HEK293T (cell line): Measurements from ENCODE around the gene OSER1.
"Not testable (repeated sequence)": the region's sequence is repeated elsewhere in the genome, so short reads cannot be mapped to it uniquely, and the experiment has no call there.

Experiments used
- CTCF ChIA-PET: fragments of 350-600 bp; formaldehyde crosslinking; extraction: SDS; loops from one replicate; lab custom pipeline; 2021; ENCODE audit warnings: antibody characterized with exemption, inconsistent platforms; lab: Yijun Ruan, JAX
- POLR2A ChIA-PET: fragments of 350-600 bp; formaldehyde crosslinking; extraction: SDS; loops from one replicate; lab custom pipeline; 2020; ENCODE audit warnings: antibody characterized with exemption, inconsistent platforms; lab: Yijun Ruan, JAX
- DNase-seq: peaks from one replicate; pipeline ENCODE4 v3.0.0; 2012; ENCODE audit warnings: mixed read lengths; ENCODE audit errors: extremely low spot score
- ARNT ChIP-seq: fragments of 450-650 bp; IDR thresholded peaks from 2 replicates; pipeline ENCODE4 v1.6.1; 2017; ENCODE audit warnings: mild to moderate bottlenecking
- BHLHE40 ChIP-seq: fragments of 450-650 bp; IDR thresholded peaks from 2 replicates; pipeline ENCODE4 v1.6.1; 2016; ENCODE audit warnings: mild to moderate bottlenecking, moderate library complexity, borderline replicate concordance
- CTBP1 ChIP-seq: fragments of 450-650 bp; IDR thresholded peaks from 2 replicates; pipeline ENCODE4 v1.6.1; 2016; ENCODE audit warnings: borderline replicate concordance
- ELF4 ChIP-seq: fragments of 450-650 bp; IDR thresholded peaks from 2 replicates; pipeline ENCODE4 v1.6.1; 2017; ENCODE audit warnings: antibody characterized with exemption
- FOXA1 ChIP-seq: fragments of 450-650 bp; IDR thresholded peaks from 2 replicates; pipeline ENCODE4 v1.6.1; 2016; ENCODE audit warnings: mild to moderate bottlenecking
- FOXK2 ChIP-seq: fragments of 450-650 bp; IDR thresholded peaks from 2 replicates; pipeline ENCODE4 v1.6.1; 2016; ENCODE audit warnings: mild to moderate bottlenecking
- FOXM1 ChIP-seq: fragments of 450-650 bp; IDR thresholded peaks from 2 replicates; pipeline ENCODE4 v1.6.1; 2017; ENCODE audit warnings: mild to moderate bottlenecking, borderline replicate concordance
- HDGF ChIP-seq: fragments of 450-650 bp; IDR thresholded peaks from 2 replicates; pipeline ENCODE4 v1.6.1; 2017; ENCODE audit warnings: antibody characterized with exemption, borderline replicate concordance
- L3MBTL2 ChIP-seq: fragments of 450-650 bp; conservative IDR thresholded peaks from 2 replicates; pipeline ENCODE4 v1.6.1; 2016; ENCODE audit warnings: mild to moderate bottlenecking
- LEF1 ChIP-seq: fragments of 450-650 bp; IDR thresholded peaks from 2 replicates; pipeline ENCODE4 v1.6.1; 2017; ENCODE audit warnings: mild to moderate bottlenecking, borderline replicate concordance
- NFRKB ChIP-seq: fragments of 450-650 bp; IDR thresholded peaks from 2 replicates; pipeline ENCODE4 v1.6.1; 2016; ENCODE audit warnings: mild to moderate bottlenecking, moderate library complexity
- SP1 ChIP-seq: fragments of 450-650 bp; IDR thresholded peaks from 2 replicates; pipeline ENCODE4 v1.6.1; 2017
- SUZ12 ChIP-seq: fragments of 450-650 bp; IDR thresholded peaks from 2 replicates; pipeline ENCODE4 v1.6.1; 2016; ENCODE audit warnings: mild to moderate bottlenecking
- TARDBP ChIP-seq: fragments of 450-650 bp; IDR thresholded peaks from 2 replicates; pipeline ENCODE4 v1.6.1; 2016
- ZNF384 ChIP-seq: fragments of 450-650 bp; IDR thresholded peaks from 2 replicates; pipeline ENCODE4 v1.6.1; 2016
- TF ChIP-seq, protein P1 (sequence below): fragments of 450-650 bp; IDR thresholded peaks from 2 replicates; pipeline ENCODE4 v1.6.1; 2016

Gene OSER1

DNA sequence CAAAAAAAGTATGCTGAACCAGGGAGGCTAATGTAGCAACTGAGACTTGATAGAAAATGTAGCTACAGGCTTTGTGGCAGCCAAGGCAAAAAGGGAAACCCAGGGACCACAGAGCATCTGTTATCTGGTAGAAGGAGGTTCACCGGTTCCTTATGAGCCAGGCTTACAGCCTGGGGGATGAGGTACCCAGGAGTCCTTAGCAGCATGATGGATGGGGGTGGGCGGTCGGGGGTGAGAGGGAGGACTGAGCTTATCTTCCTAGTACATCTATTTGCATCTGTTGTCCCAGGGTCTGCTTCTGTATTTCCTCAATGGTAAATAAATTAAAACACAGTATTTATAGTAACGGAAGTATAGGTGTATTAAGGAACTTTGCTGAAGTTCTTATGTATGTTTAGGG lies 35.4 kb upstream of the OSER1 start:
- POLR2A ChIA-PET, result no interaction called here
- no peak for DNase-seq
- CTCF ChIA-PET, result interaction anchor here (1.3 kb wide), 1 partner anchor 66 kb away, joined by 3 read pairs; no protein-coding TSS in a partner anchor
- no peak for TF ChIP-seq ARNT
- TF ChIP-seq, protein P1, sequence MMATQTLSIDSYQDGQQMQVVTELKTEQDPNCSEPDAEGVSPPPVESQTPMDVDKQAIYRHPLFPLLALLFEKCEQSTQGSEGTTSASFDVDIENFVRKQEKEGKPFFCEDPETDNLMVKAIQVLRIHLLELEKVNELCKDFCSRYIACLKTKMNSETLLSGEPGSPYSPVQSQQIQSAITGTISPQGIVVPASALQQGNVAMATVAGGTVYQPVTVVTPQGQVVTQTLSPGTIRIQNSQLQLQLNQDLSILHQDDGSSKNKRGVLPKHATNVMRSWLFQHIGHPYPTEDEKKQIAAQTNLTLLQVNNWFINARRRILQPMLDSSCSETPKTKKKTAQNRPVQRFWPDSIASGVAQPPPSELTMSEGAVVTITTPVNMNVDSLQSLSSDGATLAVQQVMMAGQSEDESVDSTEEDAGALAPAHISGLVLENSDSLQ, result no peak
- TF ChIP-seq SP1, result no peak
- no peak for TF ChIP-seq TARDBP
- no peak for TF ChIP-seq HDGF
- TF ChIP-seq CTBP1, result no peak
- TF ChIP-seq LEF1, result no peak
- TF ChIP-seq BHLHE40, result no peak
- TF ChIP-seq ZNF384, result no peak
- no peak for TF ChIP-seq SUZ12
- no peak for TF ChIP-seq NFRKB

DNA sequence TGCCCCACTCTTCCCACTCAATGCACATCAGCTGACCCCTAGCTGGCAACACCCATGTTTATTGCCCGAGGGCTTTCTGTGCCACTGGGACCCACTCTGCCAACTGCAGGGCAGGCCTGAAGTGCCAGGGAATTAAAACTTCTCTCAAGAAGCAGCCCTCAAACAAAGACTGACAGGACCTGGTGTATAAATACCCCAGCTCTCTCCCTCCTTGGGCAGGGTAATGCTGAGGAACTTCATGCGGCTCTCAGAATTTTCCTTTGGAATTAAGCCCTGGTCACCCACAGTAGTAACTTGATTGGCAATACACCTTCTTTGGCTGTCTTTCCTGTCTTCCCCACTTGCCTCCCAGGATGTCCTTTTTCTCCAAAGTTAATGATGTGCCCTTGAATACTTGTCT lies 31.2 kb upstream of the OSER1 start:
- no peak for DNase-seq
- TF ChIP-seq FOXK2, result no peak
- TF ChIP-seq TARDBP, result no peak
- no peak for TF ChIP-seq ARNT
- no peak for TF ChIP-seq LEF1
- no peak for TF ChIP-seq BHLHE40
- no peak for TF ChIP-seq NFRKB
- TF ChIP-seq FOXA1, result no peak
- TF ChIP-seq L3MBTL2, result no peak
- no peak for TF ChIP-seq ELF4
- TF ChIP-seq ZNF384, result no peak
- TF ChIP-seq SP1, result no peak
- TF ChIP-seq, protein P1, result no peak
- TF ChIP-seq SUZ12, result no peak
- TF ChIP-seq HDGF, result no peak
- no peak for TF ChIP-seq CTBP1
- no peak for TF ChIP-seq FOXM1
- ChIA-PET POLR2A (no interaction called here), CTCF (no interaction called here)

DNA sequence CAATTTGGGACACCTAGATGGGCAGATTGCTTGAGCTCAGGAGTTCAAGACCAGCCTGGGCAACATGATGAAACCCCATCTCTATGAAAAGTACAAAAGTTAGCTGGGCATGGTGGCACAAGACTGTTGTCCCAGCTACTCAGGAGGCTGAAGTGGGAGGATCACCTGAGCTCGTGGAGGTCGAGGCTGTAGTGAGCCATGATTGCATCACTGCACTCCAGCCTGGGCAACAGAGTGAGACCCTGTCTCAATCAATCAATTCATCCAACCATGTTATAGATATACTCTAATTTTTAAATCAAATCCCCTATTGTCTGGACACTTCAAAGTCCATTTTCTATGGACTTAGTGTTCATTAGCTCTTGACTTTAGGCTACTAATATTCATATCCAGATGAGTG lies 26.3 kb upstream of the OSER1 start:
- DNase-seq, POLR2A ChIA-PET: not testable (repeated sequence)
- CTCF ChIA-PET, result interaction anchor here (0.6 kb wide), 1 partner anchor 13 kb away, joined by 3 read pairs; no protein-coding TSS in a partner anchor

DNA sequence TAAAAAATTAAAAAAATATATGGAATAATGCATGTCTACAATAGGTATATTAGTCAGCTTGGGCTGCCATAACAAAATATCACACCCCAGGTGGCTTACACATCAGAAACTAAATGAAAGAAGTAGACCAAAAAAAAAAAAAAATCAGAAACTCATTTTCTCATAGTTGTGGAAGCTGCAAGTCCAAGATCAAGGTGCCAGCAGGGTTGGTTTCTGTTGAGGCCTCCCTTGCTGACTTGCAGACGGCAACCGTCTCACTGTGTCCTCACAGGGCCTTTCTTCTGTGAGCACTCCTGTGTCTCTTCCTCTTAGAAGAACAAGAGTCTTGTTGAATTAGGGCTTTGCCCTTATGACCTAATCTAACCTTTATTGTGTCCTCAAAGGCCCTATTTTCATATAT lies 25.1 kb upstream of the OSER1 start:
- ChIA-PET CTCF (no interaction called here), POLR2A (no interaction called here)
- TF ChIP-seq SP1 (no peak), NFRKB (no peak), LEF1 (no peak), BHLHE40 (no peak), CTBP1 (no peak), ZNF384 (no peak), TARDBP (no peak), FOXM1 (no peak), ELF4 (no peak)
- TF ChIP-seq, protein P1, result no peak
- DNase-seq, result no peak

DNA sequence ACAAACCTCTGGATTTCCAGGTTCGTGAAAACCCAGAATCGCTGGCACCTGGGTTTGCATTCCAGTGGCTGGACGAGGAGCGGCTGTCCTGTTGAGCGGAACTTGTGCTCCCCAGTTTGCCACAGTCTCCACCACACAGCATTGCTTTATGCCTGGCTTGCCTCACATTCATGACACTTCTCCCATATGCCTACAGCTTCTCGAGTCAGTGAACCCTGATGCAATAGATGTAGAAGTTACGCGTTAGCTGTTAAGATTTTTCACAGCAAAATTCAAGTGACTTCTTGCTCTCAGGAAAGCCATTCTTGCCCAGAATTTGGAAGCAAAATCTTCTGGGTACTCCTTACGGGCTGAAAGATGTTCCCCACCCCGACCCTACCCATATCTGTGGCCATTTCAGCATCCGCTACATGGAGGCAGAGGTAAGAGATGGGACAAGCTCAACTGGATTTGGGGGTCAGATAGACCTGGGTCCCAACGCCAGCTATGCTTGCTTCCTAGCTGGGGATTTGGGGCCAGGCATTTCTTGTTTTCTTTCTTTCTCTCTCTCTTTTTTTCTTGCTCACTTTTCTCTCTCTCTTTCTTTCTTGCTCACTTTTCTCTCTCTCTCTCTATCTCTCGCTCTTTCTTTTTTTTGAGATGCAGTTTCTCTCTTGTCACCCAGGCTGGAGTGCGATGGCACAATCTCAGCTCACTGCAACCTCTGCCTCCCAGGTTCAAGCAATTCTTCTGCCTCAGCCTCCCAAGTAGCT lies 24.2 kb upstream of the OSER1 start:
- ChIA-PET POLR2A (interaction anchor here (1.1 kb wide), 1 partner anchor 12 kb away, joined by 3 read pairs; the partner anchor contains the start of gene GDAP1L1), CTCF (interaction anchor here (1.0 kb wide), 1 partner anchor 150 kb away, joined by 3 read pairs; no protein-coding TSS in a partner anchor)
- TF ChIP-seq TARDBP (no peak), LEF1 (no peak), BHLHE40 (no peak), SP1 (no peak), L3MBTL2 (no peak), FOXK2 (no peak), ZNF384 (no peak), ARNT (no peak), FOXA1 (no peak), CTBP1 (no peak), NFRKB (no peak), SUZ12 (no peak), HDGF (no peak)
- TF ChIP-seq, protein P1, result no peak
- DNase-seq, result no peak
